Thyroid gland (tissue), 4 donors: ENCODE data around the gene TERT.

ENCODE experiments used
- POLR2A ChIP-seq, 2 donors: fragments of 450-650 bp; IDR thresholded peaks; one replicate each; pipeline ENCODE4 v1.6.1; 2017; ENCODE audit warnings: antibody characterized with exemption in 2 of 2, mild to moderate bottlenecking in 2 of 2, moderate library complexity in 1 of 2
- TF ChIP-seq, protein P1 (sequence below), 6 experiments: fragments of 200-600 bp in 3 of 6; fragments of 450-650 bp in 3 of 6; sonication (generic) in 3 of 6; IDR thresholded peaks; one replicate each; pipeline ENCODE4 v1.5.1; 2016 to 2019; ENCODE audit warnings: antibody characterized with exemption in 6 of 6, mild to moderate bottlenecking in 2 of 6, inconsistent platforms in 1 of 6, moderate library complexity in 1 of 6

GRCh38 chr5:1231354-1231905, 63.4 kb downstream of the TERT start:
- TF ChIP-seq, protein P1, sequence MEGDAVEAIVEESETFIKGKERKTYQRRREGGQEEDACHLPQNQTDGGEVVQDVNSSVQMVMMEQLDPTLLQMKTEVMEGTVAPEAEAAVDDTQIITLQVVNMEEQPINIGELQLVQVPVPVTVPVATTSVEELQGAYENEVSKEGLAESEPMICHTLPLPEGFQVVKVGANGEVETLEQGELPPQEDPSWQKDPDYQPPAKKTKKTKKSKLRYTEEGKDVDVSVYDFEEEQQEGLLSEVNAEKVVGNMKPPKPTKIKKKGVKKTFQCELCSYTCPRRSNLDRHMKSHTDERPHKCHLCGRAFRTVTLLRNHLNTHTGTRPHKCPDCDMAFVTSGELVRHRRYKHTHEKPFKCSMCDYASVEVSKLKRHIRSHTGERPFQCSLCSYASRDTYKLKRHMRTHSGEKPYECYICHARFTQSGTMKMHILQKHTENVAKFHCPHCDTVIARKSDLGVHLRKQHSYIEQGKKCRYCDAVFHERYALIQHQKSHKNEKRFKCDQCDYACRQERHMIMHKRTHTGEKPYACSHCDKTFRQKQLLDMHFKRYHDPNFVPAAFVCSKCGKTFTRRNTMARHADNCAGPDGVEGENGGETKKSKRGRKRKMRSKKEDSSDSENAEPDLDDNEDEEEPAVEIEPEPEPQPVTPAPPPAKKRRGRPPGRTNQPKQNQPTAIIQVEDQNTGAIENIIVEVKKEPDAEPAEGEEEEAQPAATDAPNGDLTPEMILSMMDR (IDR thresholded peaks at IDR 0.05), result no peak
- no peak for TF ChIP-seq POLR2A (IDR thresholded peaks at IDR 0.05)
